GM19463 (cell line): ENCODE results near the gene C14orf132.
"Not testable (repeated sequence)": the region's sequence is repeated elsewhere in the genome, so short reads cannot be mapped to it uniquely, and the experiment has no call there.

Experiments
- ATAC-seq: cut with Tn5 transposase; IDR thresholded peaks from one replicate; pipeline ENCODE4 v1.9.1; 2021; ENCODE audit warnings: mild to moderate bottlenecking, moderate library complexity; ENCODE audit not compliant: unreplicated experiment

Gene C14orf132

DNA sequence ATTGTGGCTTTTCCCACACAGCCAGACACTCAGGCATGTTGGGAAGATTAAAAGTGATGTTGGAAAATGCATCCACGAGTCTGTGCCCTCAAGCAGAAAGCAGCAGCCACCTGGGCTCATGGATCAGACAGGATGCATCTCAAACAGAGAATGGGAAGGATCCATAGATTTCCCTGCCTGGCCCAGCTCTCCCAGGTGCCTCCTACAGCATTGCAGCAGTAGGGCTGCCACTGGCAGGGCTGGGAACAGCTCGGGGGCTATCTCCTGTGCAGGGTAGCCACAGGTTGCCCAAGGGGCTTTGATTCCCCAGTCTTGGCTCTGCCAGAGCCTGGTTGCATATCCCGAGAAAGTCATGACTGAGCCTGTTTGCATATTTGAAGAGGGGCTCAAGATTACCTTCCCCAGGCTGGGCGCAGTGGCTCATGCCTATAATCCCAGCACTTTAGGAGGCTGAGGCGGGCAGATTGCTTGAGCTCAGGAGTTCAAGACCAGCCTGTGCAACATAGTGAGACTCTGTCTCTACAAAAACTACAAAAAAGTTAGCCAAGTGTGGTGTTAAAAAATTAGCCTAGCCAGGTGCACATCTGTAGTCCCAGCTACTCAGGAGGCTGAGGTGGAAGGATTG is 19.5 kb downstream of the C14orf132 start:
- ATAC-seq: no peak

DNA sequence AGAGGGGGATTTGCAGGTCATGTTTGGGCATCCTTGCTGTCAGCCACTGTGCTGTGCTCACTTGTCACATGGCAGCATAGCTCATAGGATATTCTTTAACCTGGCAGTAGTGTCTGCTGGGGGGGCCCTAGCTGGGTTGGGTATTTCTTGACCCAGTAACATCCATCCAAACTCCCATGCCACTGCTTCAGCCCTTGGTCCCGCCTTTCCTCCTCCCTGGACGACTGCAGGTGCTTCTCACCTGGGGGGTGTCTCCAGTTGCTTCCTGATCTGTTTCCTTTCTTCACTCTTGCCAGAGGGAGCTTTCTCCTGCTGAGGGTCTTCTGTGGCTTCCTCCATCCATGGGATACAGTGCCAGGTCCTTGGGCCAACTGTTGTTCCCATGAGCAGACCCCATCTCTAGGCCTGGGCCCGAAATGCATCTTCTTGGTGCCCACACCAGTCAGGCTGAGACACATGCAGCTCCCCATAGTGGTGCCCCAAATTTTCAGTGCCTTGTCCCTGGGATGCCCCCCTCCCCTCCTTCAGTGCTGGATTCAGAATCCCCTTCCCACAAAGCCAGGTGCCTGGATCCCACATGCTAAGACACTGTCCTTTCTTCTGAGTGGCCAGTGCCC is 20.5 kb downstream of the C14orf132 start:
- ATAC-seq: no peak

DNA sequence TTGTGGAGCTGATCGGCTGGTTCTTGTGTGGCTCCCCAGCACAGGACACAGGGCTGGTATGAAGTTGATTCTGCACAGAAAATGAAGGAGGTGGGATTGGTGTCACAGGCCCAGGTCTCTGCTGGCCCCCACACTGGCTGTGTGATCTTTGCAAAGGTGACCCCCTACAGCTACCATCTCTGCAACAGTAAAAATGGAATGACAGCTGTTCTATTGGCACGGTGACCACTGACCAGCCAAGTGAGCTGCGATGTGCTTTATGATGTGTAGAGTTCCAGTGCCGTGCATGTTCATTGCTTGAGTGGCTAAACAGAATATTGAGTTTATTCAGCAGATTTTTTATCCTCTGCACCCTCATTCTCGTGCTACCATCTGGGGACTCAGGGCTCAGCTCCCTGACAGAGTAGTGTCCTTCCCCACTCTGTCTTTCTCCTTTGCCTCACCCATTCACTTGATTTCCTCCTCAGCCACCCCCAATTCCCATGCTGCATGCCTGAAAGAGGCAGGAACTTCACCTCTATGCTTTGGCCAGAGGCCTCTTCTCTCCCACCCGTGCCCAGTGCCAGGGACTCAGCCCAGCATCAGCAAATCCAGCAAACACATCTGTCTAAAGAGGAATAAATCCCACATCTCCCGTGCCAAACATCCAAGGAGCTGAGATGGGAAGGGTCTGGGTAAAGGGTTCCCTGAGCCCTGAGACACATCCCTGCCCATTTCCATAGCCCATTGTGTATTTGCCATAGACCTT is 21.2 kb downstream of the C14orf132 start:
- no peak for ATAC-seq

DNA sequence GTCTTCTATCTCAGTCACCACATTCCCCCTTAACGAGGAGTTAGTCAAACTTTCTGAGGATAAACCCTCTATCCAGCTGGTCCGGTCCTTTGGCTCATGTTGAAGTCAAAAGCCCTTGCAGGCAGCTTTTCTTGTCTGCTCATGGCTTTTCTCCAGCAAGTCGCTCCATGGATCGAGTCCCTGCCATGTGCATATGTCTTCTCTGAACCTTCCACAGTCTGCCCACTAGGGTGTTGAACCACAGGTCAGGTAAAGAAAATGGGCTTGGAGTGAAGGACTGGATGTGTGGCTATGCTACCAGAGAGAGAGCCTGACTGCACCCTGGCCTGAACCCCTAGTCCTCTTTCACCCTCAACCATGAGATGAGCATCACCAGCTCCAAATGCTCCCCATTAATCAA is 22.8 kb downstream of the C14orf132 start:
- ATAC-seq: no peak

DNA sequence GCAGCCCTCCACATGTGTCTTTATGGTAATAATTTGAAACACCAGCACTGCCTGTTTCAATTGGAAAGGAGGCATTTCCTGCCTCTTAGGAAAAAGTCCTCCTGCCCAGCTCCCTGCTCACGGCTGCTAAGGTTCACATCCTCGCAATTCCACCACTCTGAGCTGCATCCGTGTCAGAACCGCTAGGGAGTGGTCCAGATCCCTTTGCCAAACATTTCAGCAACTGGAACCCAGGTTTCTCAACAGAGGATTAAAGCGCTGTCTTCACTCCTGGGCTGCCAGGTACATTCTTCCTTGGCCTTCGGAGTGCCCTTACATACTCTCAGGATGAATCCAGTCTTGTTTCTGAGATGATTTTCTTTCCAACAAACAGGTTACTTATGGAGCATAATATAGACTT is 23.3 kb downstream of the C14orf132 start:
- no peak for ATAC-seq

DNA sequence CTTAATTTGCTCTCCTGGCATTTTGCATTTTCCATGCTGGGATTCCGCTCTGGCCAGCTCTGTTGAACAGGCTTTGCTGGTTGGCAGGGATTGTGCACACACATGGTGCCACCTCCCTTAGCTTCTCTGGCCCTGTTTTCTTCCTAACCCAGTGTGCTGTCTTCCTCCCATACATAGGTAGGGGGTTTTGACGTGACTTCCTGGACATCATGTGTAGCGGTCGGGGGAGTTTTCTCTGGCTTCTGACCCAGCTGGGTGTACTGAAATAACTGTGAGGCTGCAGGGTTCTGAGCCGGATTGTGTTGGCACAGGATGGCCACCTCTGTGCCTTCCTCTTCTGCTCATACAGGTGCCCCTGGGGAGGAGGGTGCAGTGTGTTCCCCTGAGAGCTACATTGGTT is 25.7 kb downstream of the C14orf132 start:
- ATAC-seq: no peak

DNA sequence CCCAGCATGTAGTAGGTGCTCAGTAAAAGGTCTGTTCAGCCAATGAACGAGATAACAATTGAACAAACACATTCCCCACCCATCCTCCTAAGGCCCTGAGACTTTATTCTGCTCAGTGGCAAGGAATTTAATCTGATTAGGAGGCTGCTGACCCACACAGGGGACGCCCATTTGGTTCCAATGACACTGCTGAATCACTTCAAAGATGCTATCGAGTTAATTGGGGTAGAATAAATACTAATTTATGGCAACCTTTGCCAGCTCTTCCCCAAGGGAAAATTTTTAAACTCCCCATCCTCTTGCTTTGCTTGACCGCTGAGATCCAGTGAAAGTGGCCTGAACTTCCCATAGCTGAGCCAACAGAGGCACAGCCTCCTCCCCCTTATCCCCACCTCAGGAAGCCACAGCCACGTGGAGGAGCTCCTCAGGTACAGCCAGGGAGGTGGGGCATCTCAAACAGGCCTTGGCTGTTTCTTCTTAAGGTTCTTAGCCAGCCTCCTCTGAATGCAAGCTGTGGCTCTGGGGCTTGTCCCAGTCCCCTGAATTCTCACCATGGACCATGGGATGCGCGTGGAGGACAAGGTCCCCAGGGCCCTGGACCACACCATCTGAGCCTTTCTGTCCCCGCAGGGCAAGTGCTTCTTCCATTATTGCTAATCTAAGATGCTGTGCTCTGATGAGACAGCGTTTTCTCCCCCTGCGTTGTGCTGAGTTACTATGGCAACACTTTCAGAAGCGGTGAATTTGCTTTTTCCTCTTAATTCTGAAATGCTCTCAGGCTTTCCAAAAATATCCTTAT is 26.7 kb downstream of the C14orf132 start:
- no peak for ATAC-seq

GRCh38 chr14:96066976-96067375 is 27.8 kb downstream of the C14orf132 start:
- ATAC-seq: no peak

- ATAC-seq: no peak
Observed at GRCh38 chr14:96067985-96068930, 29.1 kb downstream of the C14orf132 start.

GRCh38 chr14:96069421-96069820 is 30.3 kb downstream of the C14orf132 start:
- no peak for ATAC-seq

GRCh38 chr14:96071561-96071960 is 32.4 kb downstream of the C14orf132 start:
- ATAC-seq: no peak

GRCh38 chr14:96072076-96072475 is 32.9 kb downstream of the C14orf132 start:
- ATAC-seq: no peak

DNA sequence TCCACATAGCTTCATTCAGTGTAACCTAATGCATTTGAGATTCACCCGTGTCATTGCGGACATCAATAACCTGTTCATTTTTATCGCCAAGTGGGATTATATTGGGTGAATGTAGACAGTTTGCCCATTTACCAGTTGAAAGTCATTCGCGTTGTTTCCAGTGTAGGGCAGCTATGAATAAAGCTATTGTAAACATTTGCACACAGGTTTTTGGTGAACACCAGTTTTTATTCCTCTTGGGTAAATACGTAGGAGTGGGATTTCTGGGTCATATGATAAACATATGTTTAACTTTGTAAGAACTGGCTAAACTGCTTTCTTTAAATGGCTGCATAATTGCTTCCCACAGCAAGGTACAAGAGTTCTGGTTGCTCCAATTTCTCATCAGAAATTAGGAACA is 33.6 kb downstream of the C14orf132 start:
- ATAC-seq: no peak

GRCh38 chr14:96073260-96074039 is 34.3 kb downstream of the C14orf132 start:
- not testable (repeated sequence) for ATAC-seq

- ATAC-seq: no peak
Observed at GRCh38 chr14:96077983-96078624, 38.9 kb downstream of the C14orf132 start.

- no peak for ATAC-seq
Observed at GRCh38 chr14:96078625-96079016, 39.5 kb downstream of the C14orf132 start.

DNA sequence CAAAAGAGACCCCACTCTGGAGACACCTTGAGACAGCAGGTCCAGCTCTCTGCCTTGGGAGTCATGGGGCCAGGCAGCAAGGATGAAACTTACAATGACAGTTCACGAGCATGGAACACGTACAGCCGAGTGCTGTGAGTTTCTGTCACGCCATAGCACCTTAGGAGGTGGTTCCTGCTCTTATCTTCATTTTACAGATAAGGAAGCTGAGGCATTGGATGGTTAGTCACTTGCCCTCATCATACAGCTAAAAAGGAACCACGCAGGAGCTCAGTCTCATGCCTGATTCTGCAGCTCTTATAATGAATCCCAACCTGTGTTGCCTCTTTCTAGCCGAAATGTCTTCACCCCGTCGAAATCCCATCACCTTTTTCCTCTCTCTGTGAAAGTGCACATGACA is 39.9 kb downstream of the C14orf132 start:
- ATAC-seq: no peak

DNA sequence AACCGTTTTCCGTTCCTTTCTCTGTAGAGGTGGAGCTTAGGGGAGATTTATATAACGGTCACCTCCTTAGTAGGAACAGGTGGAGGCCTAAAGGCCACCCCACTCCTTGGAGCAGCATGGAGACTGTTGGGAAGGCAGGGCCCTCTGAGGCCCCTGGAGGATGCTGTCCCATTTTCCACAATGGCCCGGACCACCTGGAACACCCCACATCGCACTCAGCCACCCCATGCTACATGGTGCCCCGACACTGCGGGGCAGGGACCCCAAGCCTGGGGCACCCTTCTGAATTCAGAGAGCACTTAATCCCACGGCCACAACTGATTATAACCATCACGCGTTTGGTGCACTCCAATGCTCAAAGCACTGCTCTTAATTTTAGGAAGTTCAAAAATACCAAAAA is 41.4 kb downstream of the C14orf132 start:
- no peak for ATAC-seq

DNA sequence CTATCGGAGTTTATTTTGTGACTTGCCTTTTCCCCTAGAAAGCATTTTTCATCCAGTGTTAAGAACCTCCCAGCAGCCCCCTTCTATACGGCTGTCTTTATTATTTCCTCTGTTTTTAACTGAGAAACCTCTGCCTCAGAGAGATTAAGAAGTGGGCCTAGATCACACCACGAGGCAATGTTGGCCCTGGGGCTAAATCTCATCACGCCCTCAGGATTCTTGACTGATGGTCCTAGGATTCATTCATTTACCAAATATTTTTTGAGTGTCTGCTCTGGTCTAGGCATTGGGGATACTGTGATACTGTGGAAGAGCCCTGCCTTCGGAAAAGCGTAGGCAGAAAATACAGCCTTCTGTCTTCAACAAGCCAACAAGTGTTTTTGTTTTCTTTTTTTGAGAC is 42.1 kb downstream of the C14orf132 start:
- ATAC-seq: no peak
